WTC11 (cell line): ENCODE data around the gene DUOX1.

Experiments used
- CREB1 ChIP-seq: sonication (generic); formaldehyde crosslinking; IDR thresholded peaks from 2 replicates; pipeline ENCODE4 v1.8.0; 2023; ENCODE audit warnings: mild to moderate bottlenecking, missing genetic modification reagents
- GABPB1 ChIP-seq: sonication (generic); formaldehyde crosslinking; IDR thresholded peaks from 2 replicates; pipeline ENCODE4 v1.8.1; 2023; ENCODE audit warnings: mild to moderate bottlenecking, missing genetic modification reagents
- ZNF423 ChIP-seq: fragments of 250-450 bp; sonication (Bioruptor Pico); IDR thresholded peaks from 2 replicates; pipeline ENCODE4 v2.1.2; 2022; ENCODE audit warnings: mild to moderate bottlenecking, moderate library complexity
- TF ChIP-seq, protein P1 (sequence below): sonication (generic); formaldehyde crosslinking; IDR thresholded peaks from 2 replicates; pipeline ENCODE4 v1.8.1; 2023; ENCODE audit warnings: mild to moderate bottlenecking, missing genetic modification reagents
- TF ChIP-seq, protein P2 (sequence below): fragments of 200-600 bp; IDR thresholded peaks from 2 replicates; pipeline ENCODE4 v1.8.0; 2022; ENCODE audit warnings: antibody characterized with exemption

DNA sequence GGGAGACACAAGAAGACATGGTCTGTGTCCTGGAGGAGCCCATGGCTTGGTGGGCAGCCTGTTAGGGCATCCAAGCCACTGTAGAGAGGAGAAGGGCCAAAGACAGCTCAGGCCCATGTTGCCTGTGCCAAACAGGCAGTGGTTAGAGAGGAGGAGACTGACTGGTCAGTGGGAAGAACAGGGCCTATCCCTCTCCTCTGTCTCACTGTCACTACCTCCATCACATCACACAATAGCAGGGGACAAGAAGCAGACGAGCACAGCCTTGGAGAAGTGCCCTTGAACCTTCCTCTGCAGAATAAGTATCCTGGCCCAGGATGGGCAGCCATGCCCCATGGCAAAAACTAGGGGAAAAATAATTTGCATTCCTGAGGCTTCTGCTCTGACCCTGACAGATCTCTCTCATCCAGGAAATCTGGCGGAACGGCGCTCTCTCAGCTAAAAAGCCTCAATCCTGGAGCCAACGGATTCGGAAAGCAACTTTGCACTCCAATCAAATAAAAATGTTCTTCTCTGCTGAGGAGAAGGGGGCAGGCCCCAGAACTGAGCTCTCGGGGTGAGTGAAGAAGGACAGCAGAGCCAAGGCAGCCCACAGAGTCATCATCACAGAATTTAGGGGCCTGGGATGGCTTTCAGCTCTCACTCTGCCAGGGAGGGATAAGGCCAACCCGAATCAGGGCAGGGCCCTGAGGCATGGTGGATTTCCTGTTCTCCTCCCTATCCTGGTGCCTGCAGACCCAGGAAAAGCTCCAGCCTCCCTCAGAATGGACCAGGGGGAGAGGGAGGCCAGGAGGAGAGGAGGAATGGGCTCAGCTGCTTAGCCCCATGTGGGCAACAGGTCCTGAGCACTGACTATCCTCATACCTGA, 56.3 kb downstream of the DUOX1 start:
- TF ChIP-seq, protein P1, sequence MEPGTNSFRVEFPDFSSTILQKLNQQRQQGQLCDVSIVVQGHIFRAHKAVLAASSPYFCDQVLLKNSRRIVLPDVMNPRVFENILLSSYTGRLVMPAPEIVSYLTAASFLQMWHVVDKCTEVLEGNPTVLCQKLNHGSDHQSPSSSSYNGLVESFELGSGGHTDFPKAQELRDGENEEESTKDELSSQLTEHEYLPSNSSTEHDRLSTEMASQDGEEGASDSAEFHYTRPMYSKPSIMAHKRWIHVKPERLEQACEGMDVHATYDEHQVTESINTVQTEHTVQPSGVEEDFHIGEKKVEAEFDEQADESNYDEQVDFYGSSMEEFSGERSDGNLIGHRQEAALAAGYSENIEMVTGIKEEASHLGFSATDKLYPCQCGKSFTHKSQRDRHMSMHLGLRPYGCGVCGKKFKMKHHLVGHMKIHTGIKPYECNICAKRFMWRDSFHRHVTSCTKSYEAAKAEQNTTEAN = no peak
- TF ChIP-seq GABPB1 (CRISPR knock-in tag) (no peak), ZNF423 (no peak), CREB1 (CRISPR knock-in tag) (no peak)
- TF ChIP-seq, protein P2, sequence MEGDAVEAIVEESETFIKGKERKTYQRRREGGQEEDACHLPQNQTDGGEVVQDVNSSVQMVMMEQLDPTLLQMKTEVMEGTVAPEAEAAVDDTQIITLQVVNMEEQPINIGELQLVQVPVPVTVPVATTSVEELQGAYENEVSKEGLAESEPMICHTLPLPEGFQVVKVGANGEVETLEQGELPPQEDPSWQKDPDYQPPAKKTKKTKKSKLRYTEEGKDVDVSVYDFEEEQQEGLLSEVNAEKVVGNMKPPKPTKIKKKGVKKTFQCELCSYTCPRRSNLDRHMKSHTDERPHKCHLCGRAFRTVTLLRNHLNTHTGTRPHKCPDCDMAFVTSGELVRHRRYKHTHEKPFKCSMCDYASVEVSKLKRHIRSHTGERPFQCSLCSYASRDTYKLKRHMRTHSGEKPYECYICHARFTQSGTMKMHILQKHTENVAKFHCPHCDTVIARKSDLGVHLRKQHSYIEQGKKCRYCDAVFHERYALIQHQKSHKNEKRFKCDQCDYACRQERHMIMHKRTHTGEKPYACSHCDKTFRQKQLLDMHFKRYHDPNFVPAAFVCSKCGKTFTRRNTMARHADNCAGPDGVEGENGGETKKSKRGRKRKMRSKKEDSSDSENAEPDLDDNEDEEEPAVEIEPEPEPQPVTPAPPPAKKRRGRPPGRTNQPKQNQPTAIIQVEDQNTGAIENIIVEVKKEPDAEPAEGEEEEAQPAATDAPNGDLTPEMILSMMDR = no peak
